ENCODE results near the gene RPS18.

- no peak for TF ChIP-seq CTCF (IDR thresholded peaks at IDR 0.05)
- TF ChIP-seq POLR2A (IDR thresholded peaks at IDR 0.05): no peak
These were observed 26.9 kb downstream of the RPS18 start, which contains the start of gene RGL2 for GRCh38 chr6:33298773-33299236.
